HG03575 (cell line): Measurements from ENCODE around the gene PRKCB.
"Not testable (repeated sequence)": the region's sequence is repeated elsewhere in the genome, so short reads cannot be mapped to it uniquely, and the experiment has no call there.

Experiments used
- ATAC-seq: cut with Tn5 transposase; IDR thresholded peaks from one replicate; pipeline ENCODE4 v1.9.1; 2021; ENCODE audit not compliant: unreplicated experiment, insufficient number of reproducible peaks, low FRiP score; ENCODE audit errors: extremely low read depth

PRKCB gene

GRCh38 chr16:24093049-24093448 lies 257.3 kb downstream of the PRKCB start:
- ATAC-seq: no peak

DNA sequence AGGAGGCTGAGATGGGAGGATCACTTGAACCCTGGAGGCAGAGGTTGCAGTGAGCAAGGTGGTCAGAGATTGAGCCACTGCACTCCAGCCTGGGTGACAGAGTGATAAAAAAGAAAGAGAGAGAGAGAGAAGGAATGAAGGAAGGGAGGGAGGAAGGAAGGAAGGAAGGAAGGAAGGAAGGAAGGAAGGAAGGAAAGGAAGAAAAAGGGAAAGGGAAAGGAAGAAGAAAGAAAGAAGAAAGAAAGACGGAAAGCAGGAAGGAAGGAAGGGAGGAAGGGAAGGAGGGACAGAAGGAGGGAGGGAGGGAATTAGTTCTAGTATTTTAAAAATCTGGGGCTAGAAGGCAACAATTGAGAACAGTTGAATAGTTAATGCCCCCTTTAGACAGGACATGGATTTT lies 258.9 kb downstream of the PRKCB start:
- ATAC-seq: no peak

DNA sequence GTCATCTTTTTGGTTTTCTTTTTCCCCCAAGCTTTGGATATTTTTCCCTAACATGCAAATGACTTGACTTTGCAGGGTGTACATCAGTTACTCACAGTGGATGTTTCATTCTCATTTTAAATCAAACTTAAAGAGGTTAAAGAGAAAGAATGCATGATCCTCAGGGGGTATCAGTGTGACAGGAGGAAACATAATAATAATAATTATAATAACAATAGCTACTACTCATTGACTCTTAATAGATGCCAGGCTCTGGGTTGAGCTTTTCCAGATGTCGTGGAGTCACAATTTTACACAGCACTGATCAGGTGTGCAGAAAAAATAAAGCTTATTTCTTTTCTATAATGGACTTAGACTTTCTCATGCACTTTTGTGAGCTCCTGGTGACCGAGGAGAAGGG lies 263.1 kb downstream of the PRKCB start:
- no peak for ATAC-seq

GRCh38 chr16:24101431-24101830 lies 265.6 kb downstream of the PRKCB start:
- ATAC-seq: no peak

DNA sequence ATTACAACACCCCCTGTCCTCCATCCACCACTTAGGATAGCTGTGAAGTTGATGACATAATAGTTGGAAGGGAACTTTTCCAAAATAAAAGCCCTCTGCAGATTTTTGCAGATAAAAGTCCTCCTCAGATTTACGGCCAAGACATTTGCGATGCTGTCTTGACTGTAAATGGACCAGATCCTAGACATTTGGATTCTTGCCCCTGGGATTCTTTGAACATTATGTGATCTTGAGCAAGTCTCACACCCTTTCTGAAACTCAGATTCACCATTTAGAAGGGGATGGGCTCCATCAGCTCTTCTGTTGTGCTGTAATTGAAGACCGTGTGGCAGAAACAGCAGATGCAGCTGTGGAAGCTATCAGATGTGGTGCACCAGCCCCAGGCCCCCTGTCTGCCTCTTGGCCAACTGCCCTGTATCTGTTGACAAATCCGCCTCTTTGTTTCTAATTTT lies 266.5 kb downstream of the PRKCB start:
- no peak for ATAC-seq

- not testable (repeated sequence) for ATAC-seq
These were observed 269.7 kb downstream of the PRKCB start for GRCh38 chr16:24105471-24105870.

DNA sequence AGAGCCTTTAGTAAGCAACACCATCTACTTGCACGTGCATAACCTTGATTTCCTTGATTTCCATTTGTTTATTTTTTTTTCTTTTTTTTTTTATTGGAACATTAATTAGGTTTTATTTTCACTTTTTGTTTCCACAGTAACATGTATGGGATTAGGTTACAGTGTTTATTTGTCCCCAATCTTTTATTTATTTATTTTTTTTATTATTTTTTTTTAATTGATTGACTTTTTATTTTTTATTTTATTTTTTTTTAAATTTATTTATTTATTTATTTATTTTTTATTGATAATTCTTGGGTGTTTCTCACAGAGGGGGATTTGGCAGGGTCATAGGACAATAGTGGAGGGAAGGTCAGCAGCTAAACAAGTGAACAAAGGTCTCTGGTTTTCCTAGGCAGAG lies 272.3 kb downstream of the PRKCB start:
- ATAC-seq: not testable (repeated sequence)

GRCh38 chr16:24111724-24112302 lies 276.0 kb downstream of the PRKCB start:
- no peak for ATAC-seq

DNA sequence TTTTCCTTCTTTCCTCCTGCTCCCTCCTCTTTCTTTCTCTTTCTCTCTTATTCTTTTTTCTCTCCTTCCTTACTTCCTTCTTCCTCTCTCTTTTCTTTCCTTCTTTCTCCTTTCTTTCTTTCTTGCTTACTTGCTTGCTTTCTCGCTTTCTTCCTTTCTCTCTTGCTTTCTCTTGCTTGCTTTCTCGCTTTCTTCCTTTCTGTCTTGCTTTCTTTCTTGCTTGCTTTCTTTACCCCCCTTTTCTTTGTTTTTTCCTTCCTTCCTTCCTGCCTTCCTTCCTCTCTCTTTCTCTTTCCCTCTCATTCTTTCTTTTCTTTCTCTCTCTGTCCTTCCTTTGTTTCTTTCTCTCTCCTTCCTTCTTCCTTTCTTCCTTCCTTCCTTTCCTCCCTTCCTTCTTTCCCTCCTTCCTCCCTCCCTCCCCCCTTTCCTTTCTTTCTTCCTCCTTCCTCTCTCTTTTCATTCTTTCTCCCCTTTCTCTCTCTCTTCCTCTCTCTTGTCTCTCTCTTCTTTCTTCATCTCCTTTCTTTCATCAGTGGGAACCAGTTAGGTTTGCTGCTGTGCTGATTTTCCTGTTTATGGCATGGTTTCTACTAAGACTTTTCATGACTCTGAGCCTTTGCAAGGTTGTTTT lies 277.4 kb downstream of the PRKCB start:
- ATAC-seq: no peak

DNA sequence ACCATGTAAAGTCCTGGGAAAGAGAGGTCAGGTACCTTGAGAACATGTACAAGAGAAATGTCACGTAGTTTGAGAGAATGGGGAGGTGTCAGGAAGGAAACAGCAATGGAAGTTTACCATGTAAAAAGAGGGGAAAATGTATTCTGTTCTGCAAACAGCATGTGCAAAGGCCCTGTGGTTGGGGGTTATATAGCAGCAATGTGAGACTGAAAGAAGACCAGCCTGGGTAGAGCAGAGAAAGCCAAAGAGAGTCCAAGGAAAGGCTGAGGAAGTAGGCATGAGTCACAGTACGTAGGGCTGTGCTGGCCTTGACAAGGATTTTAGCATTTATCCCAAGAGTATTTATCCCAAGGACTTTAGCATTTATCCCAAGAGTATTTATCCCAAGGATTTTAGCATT lies 279.1 kb downstream of the PRKCB start:
- no peak for ATAC-seq

DNA sequence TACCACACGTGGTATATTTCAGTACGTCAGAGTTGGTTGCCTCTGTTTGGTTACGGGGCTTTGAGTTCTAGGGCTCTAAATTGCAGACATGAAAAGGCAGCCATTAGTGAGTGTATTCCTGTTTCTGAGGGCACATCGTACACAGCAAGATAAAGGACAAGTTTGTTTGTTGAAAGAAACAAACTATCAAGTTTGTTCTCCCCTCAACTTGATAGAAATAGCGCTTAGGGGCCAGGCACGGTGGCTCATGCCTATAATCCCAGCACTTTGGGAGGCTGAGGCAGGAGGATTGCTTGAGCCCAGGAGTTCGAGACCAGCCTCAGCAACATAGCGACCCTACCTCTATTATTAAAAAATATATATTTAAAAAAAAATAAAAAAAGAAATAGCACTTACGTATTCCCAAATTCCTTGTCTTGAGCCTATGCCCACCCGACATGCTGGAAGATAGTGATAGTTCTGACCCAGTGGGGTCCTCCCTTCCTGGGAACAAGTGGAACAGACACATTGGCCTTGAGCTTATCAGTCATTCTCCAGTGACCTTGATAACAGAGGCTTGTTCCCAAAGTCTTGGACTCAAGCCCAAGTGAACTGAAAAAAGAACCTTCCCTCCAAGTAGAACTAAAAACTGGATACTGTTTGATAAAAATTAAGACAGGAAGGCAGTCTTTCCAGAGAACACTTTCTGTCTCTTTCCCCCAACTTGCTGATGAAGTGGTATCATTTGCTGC lies 280.4 kb downstream of the PRKCB start:
- no peak for ATAC-seq

GRCh38 chr16:24116989-24117388 lies 281.2 kb downstream of the PRKCB start:
- no peak for ATAC-seq

DNA sequence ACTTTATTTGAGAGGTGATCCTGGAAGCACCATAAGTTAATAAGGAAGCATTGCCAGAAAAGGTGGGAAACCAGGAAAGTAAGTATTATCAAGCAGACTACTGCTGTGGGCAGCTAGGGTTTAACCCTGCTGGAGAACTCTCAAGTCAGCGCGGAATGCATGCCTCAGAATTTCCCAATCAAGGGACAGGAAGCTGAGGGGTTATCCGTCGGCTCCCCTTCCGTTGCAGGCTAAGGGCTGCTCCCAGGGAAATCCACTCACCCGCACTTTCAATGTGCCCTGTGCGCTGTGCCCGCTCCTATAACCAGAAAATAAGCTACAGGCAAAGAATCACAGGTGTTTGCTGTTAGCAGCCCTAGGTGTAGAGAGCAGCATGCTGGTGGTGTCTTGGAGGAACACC lies 281.9 kb downstream of the PRKCB start:
- no peak for ATAC-seq

DNA sequence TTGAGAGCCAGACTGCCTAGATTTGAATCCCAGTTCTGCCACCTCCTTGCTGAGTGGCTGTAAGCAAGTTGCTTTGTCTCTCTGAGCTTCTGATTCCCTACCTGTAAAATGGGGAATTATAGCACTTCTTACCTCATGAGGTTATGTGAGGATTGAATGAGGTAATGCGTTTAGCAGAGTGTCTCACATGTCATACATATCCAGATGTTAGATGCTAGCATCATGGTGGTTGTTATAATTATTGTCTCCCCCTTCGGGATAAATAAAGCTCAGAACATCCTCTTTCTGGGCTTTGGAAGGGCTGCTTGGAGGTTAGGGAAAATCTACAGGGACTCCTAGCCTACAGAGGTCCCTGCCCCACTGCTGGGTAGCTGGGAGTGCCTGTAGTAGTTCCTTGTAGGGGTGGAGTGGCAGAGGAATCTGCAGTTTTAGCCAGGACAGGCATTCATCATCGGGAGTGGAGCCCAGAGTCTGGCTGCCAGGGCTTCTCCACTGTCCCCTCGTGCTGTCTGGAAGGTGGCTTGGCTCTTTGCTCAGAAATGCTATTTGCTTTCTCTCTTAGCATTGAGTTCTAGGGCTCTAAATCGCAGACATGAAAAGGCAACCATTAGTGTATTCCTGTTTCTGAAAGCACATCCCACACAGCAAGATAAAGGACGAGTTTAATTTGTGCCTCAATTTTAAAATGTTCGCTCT lies 282.5 kb downstream of the PRKCB start:
- no peak for ATAC-seq

DNA sequence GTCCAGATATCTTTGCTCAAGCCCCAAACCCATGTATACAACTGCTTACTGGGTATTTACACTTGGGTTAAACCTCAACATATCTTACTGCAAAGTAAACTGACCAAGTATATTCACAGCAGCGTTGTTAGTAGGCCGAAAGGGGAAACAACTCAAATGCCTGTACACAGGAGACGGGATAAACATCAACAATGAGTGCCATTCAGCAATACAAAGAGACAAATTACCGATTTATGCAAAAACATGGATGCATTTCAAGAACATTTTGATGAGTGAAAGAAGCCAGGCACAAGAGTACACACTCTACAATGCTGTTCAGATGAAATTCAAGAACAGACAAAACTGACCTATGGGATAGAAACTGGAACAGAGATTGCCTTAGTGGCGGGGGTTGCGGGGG lies 284.0 kb downstream of the PRKCB start:
- no peak for ATAC-seq

GRCh38 chr16:24123275-24123674 lies 287.5 kb downstream of the PRKCB start:
- no peak for ATAC-seq

DNA sequence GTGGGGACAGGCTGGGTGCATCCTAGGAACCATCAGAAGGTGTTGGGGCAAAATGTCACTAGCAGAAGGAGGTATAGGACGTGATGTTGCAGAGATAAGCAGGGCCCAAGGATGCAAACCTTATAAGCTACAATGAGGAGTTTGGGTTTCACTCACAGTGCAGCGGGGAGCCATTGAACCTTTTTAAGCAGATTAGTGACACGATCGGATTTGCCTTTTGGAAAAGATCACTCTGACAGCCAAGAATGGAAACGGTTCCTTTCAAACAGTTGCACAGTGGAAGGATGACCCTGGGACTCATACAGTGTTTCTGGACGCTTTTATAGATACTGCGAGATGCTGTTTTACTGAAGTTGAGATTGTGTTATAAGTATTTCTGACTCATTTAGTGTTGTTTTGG lies 288.5 kb downstream of the PRKCB start:
- ATAC-seq: no peak

DNA sequence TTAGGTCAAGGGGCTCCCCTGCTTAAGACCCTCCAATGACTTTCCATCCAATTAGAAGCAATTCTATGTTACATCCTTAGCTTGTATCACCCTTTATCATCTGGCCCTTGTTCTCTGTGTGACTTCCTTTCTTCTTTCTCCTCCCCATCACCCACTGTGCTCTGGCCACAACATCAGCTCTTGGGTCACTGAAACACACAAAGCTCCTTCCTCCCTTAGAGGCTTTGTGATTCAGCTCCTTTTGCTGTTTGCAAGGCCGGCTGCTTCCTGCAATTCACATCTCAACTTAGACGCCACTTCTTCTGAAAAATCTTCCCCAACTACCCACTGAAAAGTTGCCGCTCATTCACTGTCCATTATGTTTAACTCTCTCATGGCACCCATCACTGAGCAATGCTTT lies 289.4 kb downstream of the PRKCB start:
- ATAC-seq: no peak

GRCh38 chr16:24129412-24129918 lies 293.7 kb downstream of the PRKCB start:
- ATAC-seq: no peak
